GM12873 (cell line): ENCODE measurements around the gene IAPP.

Source experiments
- TF ChIP-seq, protein P1 (sequence below): IDR thresholded peaks from 2 replicates; pipeline ENCODE4 v1.5.1; 2012; ENCODE audit warnings: low read depth, mild to moderate bottlenecking, moderate library complexity, low read length, control low read depth; ENCODE audit not compliant: insufficient read depth; ENCODE audit errors: missing control alignments

The IAPP gene

GRCh38 chr12:21350975-21351374, 21.7 kb upstream of the IAPP start:
- TF ChIP-seq, protein P1, sequence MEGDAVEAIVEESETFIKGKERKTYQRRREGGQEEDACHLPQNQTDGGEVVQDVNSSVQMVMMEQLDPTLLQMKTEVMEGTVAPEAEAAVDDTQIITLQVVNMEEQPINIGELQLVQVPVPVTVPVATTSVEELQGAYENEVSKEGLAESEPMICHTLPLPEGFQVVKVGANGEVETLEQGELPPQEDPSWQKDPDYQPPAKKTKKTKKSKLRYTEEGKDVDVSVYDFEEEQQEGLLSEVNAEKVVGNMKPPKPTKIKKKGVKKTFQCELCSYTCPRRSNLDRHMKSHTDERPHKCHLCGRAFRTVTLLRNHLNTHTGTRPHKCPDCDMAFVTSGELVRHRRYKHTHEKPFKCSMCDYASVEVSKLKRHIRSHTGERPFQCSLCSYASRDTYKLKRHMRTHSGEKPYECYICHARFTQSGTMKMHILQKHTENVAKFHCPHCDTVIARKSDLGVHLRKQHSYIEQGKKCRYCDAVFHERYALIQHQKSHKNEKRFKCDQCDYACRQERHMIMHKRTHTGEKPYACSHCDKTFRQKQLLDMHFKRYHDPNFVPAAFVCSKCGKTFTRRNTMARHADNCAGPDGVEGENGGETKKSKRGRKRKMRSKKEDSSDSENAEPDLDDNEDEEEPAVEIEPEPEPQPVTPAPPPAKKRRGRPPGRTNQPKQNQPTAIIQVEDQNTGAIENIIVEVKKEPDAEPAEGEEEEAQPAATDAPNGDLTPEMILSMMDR, result no peak

GRCh38 chr12:21353487-21353886, 19.2 kb upstream of the IAPP start:
- TF ChIP-seq, protein P1, result no peak

DNA sequence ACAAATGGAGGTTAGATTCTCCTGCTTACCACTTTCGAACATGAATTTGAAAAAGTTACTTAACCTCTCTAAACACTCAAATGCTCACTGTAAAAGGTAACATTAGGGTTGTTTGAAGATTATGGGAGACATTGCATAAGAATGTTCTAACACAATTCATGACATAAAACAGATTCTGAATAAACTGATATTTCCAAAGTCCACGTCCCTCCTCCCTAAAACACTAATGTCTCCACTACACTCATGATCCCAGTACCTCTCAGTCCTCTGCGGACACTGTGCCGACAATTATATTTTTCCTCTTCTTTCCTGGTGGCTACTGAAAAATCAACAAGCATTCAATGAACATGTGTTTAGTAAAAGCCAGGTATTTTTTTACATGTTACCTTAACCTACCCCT, 18.8 kb upstream of the IAPP start:
- TF ChIP-seq, protein P1, result no peak

GRCh38 chr12:21354641-21355040, 18.1 kb upstream of the IAPP start:
- TF ChIP-seq, protein P1, result no peak

- TF ChIP-seq, protein P1, result no peak
Observed at GRCh38 chr12:21369141-21369980, 3.3 kb upstream of the IAPP start.

- TF ChIP-seq, protein P1, result no peak
Observed at GRCh38 chr12:21370845-21371449, 1.8 kb upstream of the IAPP start.

DNA sequence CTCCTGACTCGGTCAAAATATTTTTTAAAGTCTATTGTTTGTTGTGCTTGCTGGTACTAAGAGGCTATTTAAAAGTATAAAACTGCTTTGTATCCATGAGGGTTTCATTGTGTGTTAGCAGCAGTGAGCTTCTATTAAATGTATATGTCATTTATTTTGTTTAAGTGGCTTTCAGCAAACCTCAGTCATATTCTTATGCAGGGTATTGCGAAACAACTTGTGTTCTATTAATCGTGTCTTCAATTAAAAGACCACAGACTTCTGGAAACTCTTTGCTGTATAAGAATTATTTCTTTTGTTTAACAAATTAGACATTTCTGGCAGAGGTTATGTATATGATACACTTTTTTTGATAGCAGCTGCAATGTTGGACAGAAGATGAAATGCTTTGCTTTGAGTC, 6.5 kb downstream of the IAPP start:
- TF ChIP-seq, protein P1, result no peak
